K562 (cell line): ENCODE results near the gene ZNF500.

Experiments used
- BRD9 ChIP-seq: fragments of 450-650 bp; IDR thresholded peaks from 2 replicates; pipeline ENCODE4 v1.6.1; 2018; ENCODE audit warnings: low read depth; ENCODE audit not compliant: partially characterized antibody
- CTCF ChIP-seq, 3 experiments: IDR thresholded peaks in 2 of 3; conservative IDR thresholded peaks in 1 of 3; 2 replicates each; pipeline ENCODE4 v1.5.1; 2011 to 2012; ENCODE audit warnings: low read length in 3 of 3, mild to moderate bottlenecking in 3 of 3, control low read depth in 2 of 3, improper control_type of control experiment in 1 of 3, inconsistent platforms in 1 of 3, low read depth in 1 of 3, mixed read lengths in 1 of 3, moderate library complexity in 1 of 3; ENCODE audit not compliant: insufficient read depth in 2 of 3
- FOXJ3 ChIP-seq: sonication (generic); formaldehyde crosslinking; IDR thresholded peaks from 2 replicates; pipeline ENCODE4 v1.4.0; 2020; ENCODE audit warnings: mild to moderate bottlenecking, missing genetic modification reagents
- GATAD2B ChIP-seq: fragments of 450-650 bp; IDR thresholded peaks from 2 replicates; pipeline ENCODE4 v1.6.1; 2017; ENCODE audit warnings: mild to moderate bottlenecking, borderline replicate concordance
- HDGF ChIP-seq: fragments of 450-650 bp; IDR thresholded peaks from 2 replicates; pipeline ENCODE4 v1.6.1; 2016
- RFX5 ChIP-seq: IDR thresholded peaks from 2 replicates; pipeline ENCODE4 v1.6.1; 2011; ENCODE audit warnings: low read depth, mild to moderate bottlenecking, improper control_type of control experiment, low read length
- ZBTB7A ChIP-seq: IDR thresholded peaks from 2 replicates; pipeline ENCODE4 v1.6.1; 2011; ENCODE audit warnings: low read depth, mild to moderate bottlenecking, low read length, moderate library complexity, borderline replicate concordance; ENCODE audit not compliant: control insufficient read depth
- ZNF23 ChIP-seq: fragments of 250-450 bp; sonication (Bioruptor Pico); IDR thresholded peaks from 2 replicates; pipeline ENCODE4 v1.4.0; 2020; ENCODE audit warnings: mild to moderate bottlenecking

- TF ChIP-seq ZBTB7A (no peak), CTCF (IDR thresholded peaks at IDR 0.05 in 2 of 3, conservative IDR thresholded peaks at IDR 0.05 in 1 of 3; ENCODE audit: insufficient read depth in 2 of 3, low read depth in 1 of 3, low read length in 3 of 3) (no peak), FOXJ3 (no peak), ZNF23 (CRISPR knock-in tag) (no peak), HDGF (no peak), BRD9 (no peak), RFX5 (no peak), GATAD2B (no peak)
These were observed 12.1 kb downstream of the ZNF500 start for GRCh38 chr16:4754865-4755264.
